ENCODE measurements around the gene PSMG3. TPM values are rescaled to one million over a fixed set of nuclear protein-coding genes. Genes with fewer than 3 reads are reported as not detected.

Gene PSMG3
- total RNA-seq, 2 donors from 2014 or later, result 50.0 to 51.6 TPM

DNA sequence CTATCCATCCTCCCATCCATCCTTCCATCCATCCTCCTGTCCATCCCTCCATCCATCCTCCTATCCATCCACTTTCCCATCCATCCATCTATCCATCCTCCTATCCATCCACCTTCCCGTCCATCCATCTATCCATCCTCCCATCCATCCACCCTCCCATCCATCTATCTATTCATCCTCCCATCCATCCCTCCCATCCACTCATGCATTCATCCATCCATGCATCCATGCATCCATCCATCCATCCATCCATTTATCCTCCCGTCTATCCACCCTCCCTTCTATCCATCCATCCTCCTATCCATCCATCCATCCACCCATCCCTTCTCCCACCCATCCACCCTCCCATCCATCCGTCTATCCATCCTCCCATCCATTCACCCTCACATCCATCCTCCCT is 25.2 kb upstream of the PSMG3 start:
- H3K36me3 ChIP-seq, result no peaks in the 10 kb centered on the region
- H3K27me3 ChIP-seq (replicated peaks; ENCODE audit: insufficient read depth), result peaks cover 14% of the 10 kb centered on the region
- TF ChIP-seq POLR2A (IDR thresholded peaks at IDR 0.05) (no peak), POLR2AphosphoS5 (IDR thresholded peaks at IDR 0.05) (no peak)
- TF ChIP-seq, protein P1, sequence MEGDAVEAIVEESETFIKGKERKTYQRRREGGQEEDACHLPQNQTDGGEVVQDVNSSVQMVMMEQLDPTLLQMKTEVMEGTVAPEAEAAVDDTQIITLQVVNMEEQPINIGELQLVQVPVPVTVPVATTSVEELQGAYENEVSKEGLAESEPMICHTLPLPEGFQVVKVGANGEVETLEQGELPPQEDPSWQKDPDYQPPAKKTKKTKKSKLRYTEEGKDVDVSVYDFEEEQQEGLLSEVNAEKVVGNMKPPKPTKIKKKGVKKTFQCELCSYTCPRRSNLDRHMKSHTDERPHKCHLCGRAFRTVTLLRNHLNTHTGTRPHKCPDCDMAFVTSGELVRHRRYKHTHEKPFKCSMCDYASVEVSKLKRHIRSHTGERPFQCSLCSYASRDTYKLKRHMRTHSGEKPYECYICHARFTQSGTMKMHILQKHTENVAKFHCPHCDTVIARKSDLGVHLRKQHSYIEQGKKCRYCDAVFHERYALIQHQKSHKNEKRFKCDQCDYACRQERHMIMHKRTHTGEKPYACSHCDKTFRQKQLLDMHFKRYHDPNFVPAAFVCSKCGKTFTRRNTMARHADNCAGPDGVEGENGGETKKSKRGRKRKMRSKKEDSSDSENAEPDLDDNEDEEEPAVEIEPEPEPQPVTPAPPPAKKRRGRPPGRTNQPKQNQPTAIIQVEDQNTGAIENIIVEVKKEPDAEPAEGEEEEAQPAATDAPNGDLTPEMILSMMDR (IDR thresholded peaks at IDR 0.05), result no peak
- H3K4me1 ChIP-seq (replicated peaks), result no peaks in the 10 kb centered on the region
- intact Hi-C loops (cut with DNase I), result no loop called here
- 90% methylated on average over 3 of the region's 3 CpGs for WGBS
- H3K4me3 ChIP-seq, result no peak overlapping the region
- DNase-seq (ENCODE audit: low spot score), result no peak
- H3K9me3 ChIP-seq, result no peaks in the 10 kb centered on the region
- no peak overlapping the region for H3K27ac ChIP-seq

DNA sequence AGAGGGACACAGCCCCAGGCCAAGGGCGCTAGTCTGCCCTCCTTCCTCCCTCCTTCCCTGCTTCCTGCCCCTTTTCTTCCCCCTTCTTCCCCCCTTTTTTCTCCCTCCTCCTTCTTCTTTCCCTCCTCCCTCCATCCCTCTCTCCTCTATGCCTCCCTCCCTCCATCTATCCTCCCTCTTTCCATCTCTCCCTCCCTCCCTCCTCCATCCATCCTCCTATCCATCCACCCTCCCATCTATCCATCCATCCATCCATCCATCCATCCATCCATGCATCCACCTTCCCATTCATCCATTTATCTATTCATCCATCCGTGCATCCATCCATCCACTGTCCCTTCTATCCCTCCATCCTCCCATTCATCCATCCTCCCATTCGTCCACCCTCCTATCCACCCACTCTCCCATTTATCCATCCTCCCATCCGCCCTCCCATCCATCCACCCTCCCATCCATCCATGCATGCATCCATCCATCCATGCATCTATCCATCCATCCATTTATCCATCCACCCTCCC is 24.1 kb upstream of the PSMG3 start:
- WGBS, result 89% methylated on average over 4 of the region's 4 CpGs
- Histone ChIP-seq H3K27ac (no peak overlapping the region), H3K9me3 (no peaks in the 10 kb centered on the region), H3K36me3 (no peaks in the 10 kb centered on the region), H3K4me3 (no peak overlapping the region), H3K4me1 (replicated peaks) (no peaks in the 10 kb centered on the region), H3K27me3 (replicated peaks; ENCODE audit: insufficient read depth) (peaks cover 14% of the 10 kb centered on the region)
- intact Hi-C loops (cut with DNase I), result no loop called here
- DNase-seq (ENCODE audit: low spot score), result no peak
- TF ChIP-seq, protein P1 (IDR thresholded peaks at IDR 0.05), result no peak
- no peak for TF ChIP-seq POLR2AphosphoS5 (IDR thresholded peaks at IDR 0.05)
- TF ChIP-seq POLR2A (IDR thresholded peaks at IDR 0.05), result no peak

DNA sequence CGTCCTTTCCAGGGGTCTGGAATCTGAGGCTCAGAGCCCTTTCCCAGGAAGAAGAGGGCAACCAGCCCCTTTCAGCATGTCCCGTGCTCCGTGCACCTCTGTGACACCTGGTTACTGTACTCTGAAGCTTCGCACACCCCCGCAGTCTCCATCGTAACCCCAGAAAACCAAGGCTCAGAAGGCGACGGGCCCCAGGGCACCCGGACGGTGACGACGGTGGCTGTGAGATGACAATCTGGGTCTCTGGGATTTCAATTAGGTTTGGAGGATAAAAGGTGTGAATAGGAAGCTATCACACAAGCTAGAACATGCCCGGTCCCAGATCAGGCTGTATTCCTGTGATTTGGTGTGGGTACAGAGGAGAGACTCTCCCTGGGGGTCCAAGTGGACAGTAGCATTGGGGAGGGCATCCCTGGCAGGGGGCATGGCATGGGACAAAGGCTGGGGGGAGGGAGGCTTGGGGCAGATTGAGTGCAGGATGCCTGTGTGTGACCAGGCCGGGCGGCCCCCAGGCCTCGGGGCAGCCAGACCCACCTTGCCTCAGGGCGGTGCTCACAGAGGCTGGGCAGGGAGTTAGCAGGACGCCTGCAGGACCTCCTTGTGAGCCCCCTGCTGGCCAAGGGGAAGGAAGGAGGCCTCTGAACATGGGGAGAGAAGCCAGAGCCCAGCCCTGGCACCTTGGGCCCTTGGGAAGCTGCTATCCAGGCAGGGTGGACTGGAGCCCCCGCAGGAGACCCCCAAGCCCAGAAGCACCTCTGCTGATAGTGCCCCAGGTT is 23.4 kb upstream of the PSMG3 start:
- no peak for DNase-seq (ENCODE audit: low spot score)
- no peaks in the 10 kb centered on the region for H3K9me3 ChIP-seq
- WGBS, result 52% methylated on average over 16 of the region's 19 CpGs
- H3K36me3 ChIP-seq, result no peaks in the 10 kb centered on the region
- no peak overlapping the region for H3K27ac ChIP-seq
- H3K27me3 ChIP-seq (replicated peaks; ENCODE audit: insufficient read depth), result peaks cover 14% of the 10 kb centered on the region
- H3K4me1 ChIP-seq (replicated peaks), result no peaks in the 10 kb centered on the region
- TF ChIP-seq, protein P1 (IDR thresholded peaks at IDR 0.05), result peak in 1 of 4 experiments; percentile 15
- no peak for TF ChIP-seq POLR2AphosphoS5 (IDR thresholded peaks at IDR 0.05)
- intact Hi-C loops (cut with DNase I), result no loop called here
- no peak overlapping the region for H3K4me3 ChIP-seq

DNA sequence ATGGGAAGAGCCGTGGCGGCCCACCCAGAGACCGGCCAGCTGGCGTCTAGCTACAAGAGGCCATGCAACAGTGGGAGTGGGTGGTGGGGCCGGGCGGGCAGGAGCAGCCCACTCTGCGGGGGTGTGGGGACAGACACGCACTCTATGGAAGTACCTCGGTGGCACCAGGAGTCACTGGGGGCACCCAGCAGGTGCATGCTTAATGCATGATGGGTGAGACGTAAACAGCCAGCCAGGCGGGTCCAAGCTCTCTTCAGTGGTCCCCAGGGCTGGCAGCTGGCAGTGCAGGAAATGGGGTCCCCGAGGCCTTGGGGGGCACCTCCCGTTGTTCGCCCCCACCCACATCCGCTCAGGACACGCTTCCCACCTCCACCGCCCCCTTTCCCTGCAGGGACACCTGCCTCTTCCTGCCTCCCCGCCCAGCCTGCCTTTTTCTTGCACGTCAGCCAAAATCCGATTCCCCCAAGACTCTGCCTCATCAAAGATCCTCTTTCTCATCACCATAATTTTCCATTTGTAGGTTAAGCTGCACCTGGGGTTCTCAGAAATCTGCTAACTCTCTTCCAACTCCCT is 22.6 kb upstream of the PSMG3 start:
- no peaks in the 10 kb centered on the region for H3K4me1 ChIP-seq (replicated peaks)
- intact Hi-C loops (cut with DNase I), result no loop called here
- peaks cover 15% of the 10 kb centered on the region for H3K27me3 ChIP-seq (replicated peaks; ENCODE audit: insufficient read depth)
- no peak overlapping the region for H3K27ac ChIP-seq
- TF ChIP-seq POLR2AphosphoS5 (IDR thresholded peaks at IDR 0.05), result no peak
- H3K36me3 ChIP-seq, result no peaks in the 10 kb centered on the region
- no peaks in the 10 kb centered on the region for H3K9me3 ChIP-seq
- no peak overlapping the region for H3K4me3 ChIP-seq
- no peak for DNase-seq (ENCODE audit: low spot score)
- 47% methylated on average over 18 of the region's 20 CpGs for WGBS

DNA sequence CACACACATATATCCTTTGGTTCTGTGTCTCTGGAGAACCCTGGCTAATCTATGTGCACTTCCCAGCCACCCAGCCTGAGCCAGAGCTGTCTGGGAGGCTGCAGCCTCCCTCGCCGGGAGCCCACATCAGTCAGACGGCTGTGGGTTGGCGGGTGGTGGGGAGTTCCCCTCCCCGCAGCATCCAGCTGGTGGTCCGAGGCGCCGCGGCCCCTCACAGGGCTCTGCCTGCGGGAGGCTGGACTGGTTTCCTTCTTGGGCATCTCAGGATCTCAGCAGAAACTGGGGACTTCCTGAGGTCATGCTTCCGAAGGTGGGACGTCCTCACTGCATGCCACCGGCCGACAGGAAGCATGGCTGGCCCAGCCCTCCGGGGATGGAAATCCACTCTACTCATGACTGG is 22.0 kb upstream of the PSMG3 start:
- H3K27me3 ChIP-seq (replicated peaks; ENCODE audit: insufficient read depth), result peaks cover 11% of the 10 kb centered on the region

More for the DNA sequence above, 22.0 kb upstream of the PSMG3 start:
- intact Hi-C loops (cut with DNase I), result no loop called here
- Histone ChIP-seq H3K36me3 (no peaks in the 10 kb centered on the region), H3K4me1 (replicated peaks) (no peaks in the 10 kb centered on the region), H3K27ac (no peak overlapping the region), H3K4me3 (no peak overlapping the region), H3K9me3 (no peaks in the 10 kb centered on the region)
- 46% methylated on average over 10 of the region's 15 CpGs for WGBS
- no peak for DNase-seq (ENCODE audit: low spot score)
- TF ChIP-seq POLR2A (IDR thresholded peaks at IDR 0.05) (no peak), POLR2AphosphoS5 (IDR thresholded peaks at IDR 0.05) (no peak)
- TF ChIP-seq, protein P1 (IDR thresholded peaks at IDR 0.05), result no peak

Measured in prostate gland (tissue), 2 donors.